GM12878 (cell line): ENCODE data around the gene ALG12. TPM values are rescaled to one million over a fixed set of nuclear protein-coding genes. Genes with fewer than 3 reads are reported as not detected.
A peak's percentile ranks its signal among the peaks of the same experiment; 100 is the strongest.

Source experiments
- ATAC-seq: fragments of 200-7000 bp; cut with Tn5 transposase; 3 replicates; pipeline ENCODE4 v1.9.1; 2020; ENCODE audit warnings: mild to moderate bottlenecking, moderate library complexity
- BruUV-seq: library from RNA; stranded (reverse); fragments of 400-500 nt; replicated peaks from 2 replicates; lab custom pipeline; 2021; lab: Mats Ljungman, UMichigan
- CTCF ChIA-PET: fragments of 300-600 bp; sonication (Branson Sonifier 250); formaldehyde crosslinking; extraction: SDS; loops from one replicate; lab custom pipeline; 2021; ENCODE audit warnings: inconsistent platforms; lab: Yijun Ruan, JAX
- POLR2A ChIA-PET: fragments of 350-600 bp; formaldehyde crosslinking; extraction: SDS; loops from one replicate; lab custom pipeline; 2021; ENCODE audit warnings: inconsistent platforms; lab: Charles Lee
- RAD21 ChIA-PET: fragments of 300-600 bp; sonication (Branson Sonifier 250); formaldehyde crosslinking; loops from one replicate; lab custom pipeline; 2023; ENCODE audit warnings: antibody characterized with exemption; ENCODE audit not compliant: unreplicated experiment; lab: Charles Lee
- SMC1A ChIA-PET: fragments of 300-600 bp; sonication (Branson Sonifier 250); formaldehyde crosslinking; loops from one replicate; lab custom pipeline; 2023; ENCODE audit not compliant: unreplicated experiment, uncharacterized antibody; lab: Charles Lee
- DNase-seq: peaks from one replicate; pipeline ENCODE4 v3.0.0-alpha.2; 2011; ENCODE audit warnings: low read depth, low spot score
- FAIRE-seq: peaks from 3 replicates; lab custom pipeline; 2011; peaks lifted over from hg19 to GRCh38; lab: Jason Lieb, UNC
- H2AFZ ChIP-seq: 2 replicates; pipeline ENCODE4 v1.6.0; 2011; ENCODE audit warnings: low read depth, low read length, control low read depth; ENCODE audit not compliant: control insufficient read depth
- H3K27ac ChIP-seq: 2 replicates; pipeline ENCODE4 v1.5.1; 2011; ENCODE audit warnings: control low read depth; ENCODE audit not compliant: control insufficient read depth, insufficient read depth
- H3K27me3 ChIP-seq, 2 experiments: replicated peaks in 1 of 2; 2 replicates each; pipeline versions ENCODE4 v1.6.0 to v1.6.1; 2011; ENCODE audit warnings: low read length in 1 of 2; ENCODE audit not compliant: control insufficient read depth in 2 of 2, insufficient read depth in 2 of 2
- H3K36me3 ChIP-seq, 2 experiments: 2 replicates each; pipeline ENCODE4 v1.5.1; 2011; ENCODE audit warnings: low read length in 1 of 2; ENCODE audit not compliant: control insufficient read depth in 2 of 2, insufficient read depth in 2 of 2
- H3K4me1 ChIP-seq: 2 replicates; pipeline ENCODE4 v1.6.1; 2011; ENCODE audit warnings: mild to moderate bottlenecking, low read length, moderate library complexity, mixed read lengths; ENCODE audit not compliant: control insufficient read depth, insufficient read depth
- H3K4me2 ChIP-seq: 2 replicates; pipeline ENCODE4 v1.6.0; 2011; ENCODE audit warnings: control low read depth; ENCODE audit not compliant: control insufficient read depth, insufficient read depth
- H3K4me3 ChIP-seq: fragments of 200-600 bp; sonication (generic); 2 replicates; pipeline ENCODE4 v1.5.1; 2016
- H3K79me2 ChIP-seq: 2 replicates; pipeline ENCODE4 v1.6.0; 2011; ENCODE audit warnings: low read length; ENCODE audit not compliant: control insufficient read depth, insufficient read depth
- H3K9ac ChIP-seq: 2 replicates; pipeline ENCODE4 v1.8.0; 2011; ENCODE audit warnings: low read length, control low read depth, mixed read lengths; ENCODE audit not compliant: control insufficient read depth, insufficient read depth
- H3K9me3 ChIP-seq: replicated peaks from 3 replicates; pipeline ENCODE4 v1.5.1; 2011; ENCODE audit warnings: mild to moderate bottlenecking, low read length; ENCODE audit not compliant: control insufficient read depth, insufficient read depth
- H4K20me1 ChIP-seq: 2 replicates; pipeline ENCODE4 v1.6.0; 2011; ENCODE audit not compliant: control insufficient read depth, insufficient read depth
- BCL11A ChIP-seq: IDR thresholded peaks from 2 replicates; pipeline ENCODE4 v1.6.1; 2011; ENCODE audit warnings: low read depth, low read length
- BMI1 ChIP-seq: fragments of 450-650 bp; IDR thresholded peaks from 2 replicates; pipeline ENCODE4 v1.6.1; 2016; ENCODE audit warnings: mild to moderate bottlenecking, moderate library complexity, borderline replicate concordance
- EZH2 ChIP-seq: IDR thresholded peaks from 2 replicates; pipeline ENCODE4 v1.6.1; 2012; ENCODE audit warnings: low read depth, mild to moderate bottlenecking, control low read depth, inconsistent platforms, low read length, borderline replicate concordance; ENCODE audit not compliant: control insufficient read depth
- GABPA ChIP-seq: IDR thresholded peaks from 2 replicates; pipeline ENCODE4 v1.6.1; 2014; ENCODE audit warnings: antibody characterized with exemption, low read depth, mild to moderate bottlenecking, inconsistent platforms
- IKZF1 ChIP-seq: fragments of 450-650 bp; conservative IDR thresholded peaks from 2 replicates; pipeline ENCODE4 v1.6.1; 2017; ENCODE audit warnings: antibody characterized with exemption, mild to moderate bottlenecking
- MTA3 ChIP-seq: IDR thresholded peaks from 2 replicates; pipeline ENCODE4 v1.6.1; 2012; ENCODE audit warnings: low read length, inconsistent platforms, borderline replicate concordance
- MXI1 ChIP-seq: fragments of 150-350 bp; IDR thresholded peaks from 2 replicates; pipeline ENCODE4 v1.6.1; 2011; ENCODE audit warnings: low read depth, mild to moderate bottlenecking, inconsistent platforms, low read length, improper control_type of control experiment
- NFYA ChIP-seq: IDR thresholded peaks from 2 replicates; pipeline ENCODE4 v1.6.1; 2011; ENCODE audit warnings: low read depth, mild to moderate bottlenecking, low read length, improper control_type of control experiment, borderline replicate concordance
- NR2F1 ChIP-seq: fragments of 450-650 bp; conservative IDR thresholded peaks from 2 replicates; pipeline ENCODE4 v1.6.1; 2017; ENCODE audit warnings: mild to moderate bottlenecking
- NRF1 ChIP-seq: conservative IDR thresholded peaks from 2 replicates; pipeline ENCODE4 v1.6.1; 2011; ENCODE audit warnings: mild to moderate bottlenecking, low read depth, low read length, improper control_type of control experiment
- RFX5 ChIP-seq: IDR thresholded peaks from 2 replicates; pipeline ENCODE4 v1.6.1; 2011; ENCODE audit warnings: low read depth, low read length, improper control_type of control experiment
- TBL1XR1 ChIP-seq: IDR thresholded peaks from 2 replicates; pipeline ENCODE4 v1.6.1; 2012; ENCODE audit warnings: low read depth, low read length, improper control_type of control experiment
- ZNF24 ChIP-seq: fragments of 450-650 bp; IDR thresholded peaks from 2 replicates; pipeline ENCODE4 v1.6.1; 2017; ENCODE audit warnings: antibody characterized with exemption, mild to moderate bottlenecking
- ZNF274 ChIP-seq: IDR thresholded peaks from one replicate; pipeline ENCODE4 v1.8.0; 2011; ENCODE audit not compliant: insufficient read length, insufficient read depth
- WGBS: methylation state at CpG from one replicate; pipeline ENCODE4 v1.1.6; 2016; ENCODE audit warnings: low lambda C conversion rate; ENCODE audit not compliant: insufficient replicate concordance, insufficient coverage; ENCODE audit errors: missing lambda C conversion rate; 5-methylcytosine and 5-hydroxymethylcytosine counted together
- in situ Hi-C: fragments of 300-500 bp; cut with MboI; formaldehyde crosslinking; loops from 9 replicates; pipeline ENCODE4 v1.14.3; 2018; ENCODE audit warnings: mixed read lengths
- intact Hi-C: fragments of 100-400 bp; cut with micrococcal nuclease; formaldehyde crosslinking; loops from one replicate; pipeline ENCODE4 v1.14.2; 2022; ENCODE audit not compliant: unreplicated experiment
- polyA plus RNA-seq, 11 experiments: library from polyadenylated mRNA; depleted of rRNA in 4 of 11; unstranded in 6 of 11; stranded (reverse) in 5 of 11; fragments of >200 nt; fragmentation: Nextera tagmentation in 4 of 11; fragmentation: Illumina TruSeq in 1 of 11; extraction: Ambion mirVana in 4 of 11; extraction: Trizol in 1 of 11; gene quantifications; 1 replicate in 1 of 11; 2 replicates in 10 of 11; pipeline versions ENCODE4 v1.2.1 to v1.2.3, GENCODE V29; 2011 to 2016; ENCODE audit warnings: inconsistent platforms in 2 of 11, missing spikeins in 2 of 11, low read depth in 1 of 11
- total RNA-seq, 4 experiments: library from RNA; depleted of rRNA in 3 of 4; stranded (reverse); fragments of >200 nt in 3 of 4; fragmentation: Illumina TruSeq in 1 of 4; extraction: Trizol in 1 of 4; gene quantifications; 2 replicates each; pipeline versions ENCODE4 v1.2.1 to v1.2.3, GENCODE V29; 2013 to 2021
- TF ChIP-seq, protein P1 (sequence below): fragments of 450-650 bp; IDR thresholded peaks from 2 replicates; pipeline ENCODE4 v1.6.1; 2017; ENCODE audit warnings: mild to moderate bottlenecking, moderate library complexity
- TF ChIP-seq, protein P2 (sequence below): fragments of 450-650 bp; IDR thresholded peaks from 2 replicates; pipeline ENCODE4 v1.6.1; 2017; ENCODE audit warnings: mild to moderate bottlenecking, low read depth, inconsistent platforms; ENCODE audit not compliant: poor library complexity, severe bottlenecking
- TF ChIP-seq, protein P3 (sequence below): IDR thresholded peaks from 2 replicates; pipeline ENCODE4 v1.6.1; 2012; ENCODE audit warnings: low read depth, low read length, improper control_type of control experiment

Gene ALG12
- total and polyA plus RNA-seq, 10 of the 15 experiments (the other 5 are each of a cell fraction or from before 2014, with no cell fraction given), result 0.22 to 23.4 (median 6.6) TPM

DNA sequence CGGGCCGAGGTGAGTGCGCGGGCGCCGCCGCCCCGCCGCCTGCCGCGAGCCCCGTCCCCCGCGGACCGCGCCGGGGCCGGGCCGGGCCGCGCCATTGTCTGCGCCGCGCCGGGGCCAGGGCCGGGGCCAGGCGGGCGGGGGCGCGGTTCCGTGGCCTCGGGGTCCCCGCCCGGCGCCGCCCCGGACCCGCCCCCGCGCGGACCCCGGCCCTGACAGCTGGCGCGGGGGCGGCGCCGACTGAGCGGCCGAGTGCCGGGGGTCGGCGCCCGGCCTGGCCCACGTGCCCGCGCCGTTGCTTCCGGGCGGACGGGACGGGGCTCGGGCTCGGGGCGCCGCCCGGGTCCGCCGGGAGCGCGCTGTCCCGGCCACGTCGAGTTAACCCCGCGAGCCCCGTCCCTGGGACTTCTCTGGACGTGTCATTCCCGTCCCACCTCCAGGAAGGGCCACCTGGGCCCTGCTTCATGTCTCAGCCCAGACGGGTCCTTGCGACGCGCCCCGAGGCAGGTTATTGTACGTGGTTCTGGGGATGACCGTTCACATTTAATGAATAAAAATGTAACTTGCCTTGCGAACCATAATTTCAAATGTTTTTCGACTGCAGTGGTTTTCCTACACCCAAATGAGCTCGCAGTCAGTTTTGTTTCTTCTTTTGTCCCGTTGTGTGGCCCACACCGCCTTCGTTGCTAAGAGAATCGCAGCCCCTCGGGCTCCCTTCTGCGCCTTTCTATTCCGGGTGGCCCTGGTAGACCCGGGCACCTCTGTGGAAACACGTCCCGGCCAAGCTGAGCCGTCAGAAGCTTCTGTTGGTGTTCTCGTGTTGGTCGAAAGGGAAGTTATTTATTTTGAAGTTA, 64.0 kb downstream of the ALG12 start:
- Histone ChIP-seq H3K36me3 (peaks cover 0 to 6% of the 10 kb centered on the region in 2 experiments; a peak in 2 of 4 replicates), H3K4me3 (peak overlapping the region; percentile 97), H3K4me1 (peaks cover 8% of the 10 kb centered on the region), H2AFZ (no peak overlapping the region; the same call in 1 of the 2 replicates), H3K79me2 (peaks cover 46% of the 10 kb centered on the region), H3K27ac (peak overlapping the region; percentile 65), H4K20me1 (peaks cover 3% of the 10 kb centered on the region; the same call in 1 of the 2 replicates), H3K9me3 (no peaks in the 10 kb centered on the region), H3K4me2 (peak overlapping the region; percentile 64), H3K27me3 (peaks cover 4 to 6% of the 10 kb centered on the region in 2 experiments), H3K9ac (peak overlapping the region; percentile 86)
- peak; percentile 1; the same call in 1 of the 3 replicates for ATAC-seq
- in situ Hi-C loops, result no loop called here
- no peak for DNase-seq
- POLR2A ChIA-PET, result interaction anchor here (0.6 to 2.8 kb wide), 5 partner anchors 15 to 70 kb away, joined by 3 to 13 read pairs (median 3); no protein-coding TSS in a partner anchor
- intact Hi-C loops, result loop anchor here (2.0 kb wide), 1 partner anchor 27 kb away; no protein-coding TSS in a partner anchor
- SMC1A ChIA-PET, result interaction anchor here (0.5 to 3.0 kb wide), 8 partner anchors 8 to 598 kb away, joined by 3 to 22 read pairs (median 4); no protein-coding TSS in a partner anchor
- CTCF ChIA-PET, result interaction anchor here (0.8 to 1.4 kb wide), 3 partner anchors 14 to 33 kb away, joined by 3 to 4 read pairs (median 3); no protein-coding TSS in a partner anchor
- RAD21 ChIA-PET, result no interaction called here
- WGBS, result 1% methylated on average over 64 of the region's 101 CpGs
- BruUV-seq, result no TSS peak
- FAIRE-seq, result peak; percentile 27
- TF ChIP-seq BCL11A, result no peak
- no peak for TF ChIP-seq MTA3
- peak; percentile 56; the same call in 1 of the 2 replicates for TF ChIP-seq MXI1
- TF ChIP-seq GABPA, result no peak
- TF ChIP-seq, protein P1, sequence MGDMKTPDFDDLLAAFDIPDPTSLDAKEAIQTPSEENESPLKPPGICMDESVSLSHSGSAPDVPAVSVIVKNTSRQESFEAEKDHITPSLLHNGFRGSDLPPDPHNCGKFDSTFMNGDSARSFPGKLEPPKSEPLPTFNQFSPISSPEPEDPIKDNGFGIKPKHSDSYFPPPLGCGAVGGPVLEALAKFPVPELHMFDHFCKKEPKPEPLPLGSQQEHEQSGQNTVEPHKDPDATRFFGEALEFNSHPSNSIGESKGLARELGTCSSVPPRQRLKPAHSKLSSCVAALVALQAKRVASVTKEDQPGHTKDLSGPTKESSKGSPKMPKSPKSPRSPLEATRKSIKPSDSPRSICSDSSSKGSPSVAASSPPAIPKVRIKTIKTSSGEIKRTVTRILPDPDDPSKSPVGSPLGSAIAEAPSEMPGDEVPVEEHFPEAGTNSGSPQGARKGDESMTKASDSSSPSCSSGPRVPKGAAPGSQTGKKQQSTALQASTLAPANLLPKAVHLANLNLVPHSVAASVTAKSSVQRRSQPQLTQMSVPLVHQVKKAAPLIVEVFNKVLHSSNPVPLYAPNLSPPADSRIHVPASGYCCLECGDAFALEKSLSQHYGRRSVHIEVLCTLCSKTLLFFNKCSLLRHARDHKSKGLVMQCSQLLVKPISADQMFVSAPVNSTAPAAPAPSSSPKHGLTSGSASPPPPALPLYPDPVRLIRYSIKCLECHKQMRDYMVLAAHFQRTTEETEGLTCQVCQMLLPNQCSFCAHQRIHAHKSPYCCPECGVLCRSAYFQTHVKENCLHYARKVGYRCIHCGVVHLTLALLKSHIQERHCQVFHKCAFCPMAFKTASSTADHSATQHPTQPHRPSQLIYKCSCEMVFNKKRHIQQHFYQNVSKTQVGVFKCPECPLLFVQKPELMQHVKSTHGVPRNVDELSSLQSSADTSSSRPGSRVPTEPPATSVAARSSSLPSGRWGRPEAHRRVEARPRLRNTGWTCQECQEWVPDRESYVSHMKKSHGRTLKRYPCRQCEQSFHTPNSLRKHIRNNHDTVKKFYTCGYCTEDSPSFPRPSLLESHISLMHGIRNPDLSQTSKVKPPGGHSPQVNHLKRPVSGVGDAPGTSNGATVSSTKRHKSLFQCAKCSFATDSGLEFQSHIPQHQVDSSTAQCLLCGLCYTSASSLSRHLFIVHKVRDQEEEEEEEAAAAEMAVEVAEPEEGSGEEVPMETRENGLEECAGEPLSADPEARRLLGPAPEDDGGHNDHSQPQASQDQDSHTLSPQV, result no peak
- no peak for TF ChIP-seq BMI1
- no peak for TF ChIP-seq NR2F1
- TF ChIP-seq ZNF274, result no peak
- no peak for TF ChIP-seq NFYA
- TF ChIP-seq ZNF24, result no peak
- no peak for TF ChIP-seq NRF1
- TF ChIP-seq, protein P2, sequence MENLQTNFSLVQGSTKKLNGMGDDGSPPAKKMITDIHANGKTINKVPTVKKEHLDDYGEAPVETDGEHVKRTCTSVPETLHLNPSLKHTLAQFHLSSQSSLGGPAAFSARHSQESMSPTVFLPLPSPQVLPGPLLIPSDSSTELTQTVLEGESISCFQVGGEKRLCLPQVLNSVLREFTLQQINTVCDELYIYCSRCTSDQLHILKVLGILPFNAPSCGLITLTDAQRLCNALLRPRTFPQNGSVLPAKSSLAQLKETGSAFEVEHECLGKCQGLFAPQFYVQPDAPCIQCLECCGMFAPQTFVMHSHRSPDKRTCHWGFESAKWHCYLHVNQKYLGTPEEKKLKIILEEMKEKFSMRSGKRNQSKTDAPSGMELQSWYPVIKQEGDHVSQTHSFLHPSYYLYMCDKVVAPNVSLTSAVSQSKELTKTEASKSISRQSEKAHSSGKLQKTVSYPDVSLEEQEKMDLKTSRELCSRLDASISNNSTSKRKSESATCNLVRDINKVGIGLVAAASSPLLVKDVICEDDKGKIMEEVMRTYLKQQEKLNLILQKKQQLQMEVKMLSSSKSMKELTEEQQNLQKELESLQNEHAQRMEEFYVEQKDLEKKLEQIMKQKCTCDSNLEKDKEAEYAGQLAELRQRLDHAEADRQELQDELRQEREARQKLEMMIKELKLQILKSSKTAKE, result no peak
- no peak for TF ChIP-seq EZH2
- TF ChIP-seq IKZF1, result peak; percentile 49
- TF ChIP-seq, protein P3, sequence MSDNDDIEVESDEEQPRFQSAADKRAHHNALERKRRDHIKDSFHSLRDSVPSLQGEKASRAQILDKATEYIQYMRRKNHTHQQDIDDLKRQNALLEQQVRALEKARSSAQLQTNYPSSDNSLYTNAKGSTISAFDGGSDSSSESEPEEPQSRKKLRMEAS, result peak; percentile 20; the same call in 1 of the 2 replicates
- no peak for TF ChIP-seq TBL1XR1
- no peak for TF ChIP-seq RFX5
